Peyer's patch (tissue), 4 donors: ENCODE results near the gene NTRK2. TPM values are rescaled to one million over a fixed set of nuclear protein-coding genes. Genes with fewer than 3 reads are reported as not detected.

Source experiments
- DNase-seq, 3 donors: peaks; one replicate each; pipeline ENCODE4 v3.0.0-alpha.2; 2017 to 2019
- H3K27ac ChIP-seq, 4 donors: fragments of 200-600 bp; sonication (generic); one replicate each; pipeline ENCODE4 v1.5.1; 2016 to 2019
- H3K27me3 ChIP-seq, 2 donors: fragments of 200-600 bp; sonication (generic); one replicate each; pipeline ENCODE4 v1.5.1; 2019
- H3K36me3 ChIP-seq, 3 donors: fragments of 200-600 bp; sonication (generic); one replicate each; pipeline ENCODE4 v1.5.1; 2016 to 2019
- H3K4me1 ChIP-seq, 4 donors: fragments of 200-600 bp; sonication (generic); one replicate each; pipeline ENCODE4 v1.5.1; 2016 to 2019
- H3K4me3 ChIP-seq, 4 donors: fragments of 200-600 bp; sonication (generic); 1 replicate in 3 of 4; 2 replicates in 1 of 4; pipeline ENCODE4 v1.5.1; 2016 to 2019; ENCODE audit warnings: mild to moderate bottlenecking in 1 of 4
- H3K9me3 ChIP-seq, 4 donors: fragments of 200-600 bp; sonication (generic); one replicate each; pipeline ENCODE4 v1.5.1; 2016 to 2019; ENCODE audit warnings: mild to moderate bottlenecking in 1 of 4
- POLR2A ChIP-seq, 2 donors: fragments of 450-650 bp; IDR thresholded peaks; one replicate each; pipeline ENCODE4 v1.5.1; 2017; ENCODE audit warnings: antibody characterized with exemption in 2 of 2, mild to moderate bottlenecking in 2 of 2, moderate library complexity in 2 of 2
- total RNA-seq, 4 donors: library from RNA; depleted of rRNA; stranded (reverse); fragments of >200 nt; gene quantifications; one replicate each; pipeline ENCODE4 v1.1.0, GENCODE V29; 2016
- TF ChIP-seq, protein P1 (sequence below), 6 experiments: fragments of 450-650 bp in 4 of 6; fragments of 200-600 bp in 2 of 6; sonication (generic) in 1 of 6; IDR thresholded peaks; one replicate each; pipeline ENCODE4 v1.5.1; 2017 to 2019; ENCODE audit warnings: antibody characterized with exemption in 6 of 6, mild to moderate bottlenecking in 3 of 6, moderate library complexity in 1 of 6

NTRK2 gene
- total RNA-seq, 4 donors from 2014 or later: 0.35 to 1.7 (median 0.84) TPM

DNA sequence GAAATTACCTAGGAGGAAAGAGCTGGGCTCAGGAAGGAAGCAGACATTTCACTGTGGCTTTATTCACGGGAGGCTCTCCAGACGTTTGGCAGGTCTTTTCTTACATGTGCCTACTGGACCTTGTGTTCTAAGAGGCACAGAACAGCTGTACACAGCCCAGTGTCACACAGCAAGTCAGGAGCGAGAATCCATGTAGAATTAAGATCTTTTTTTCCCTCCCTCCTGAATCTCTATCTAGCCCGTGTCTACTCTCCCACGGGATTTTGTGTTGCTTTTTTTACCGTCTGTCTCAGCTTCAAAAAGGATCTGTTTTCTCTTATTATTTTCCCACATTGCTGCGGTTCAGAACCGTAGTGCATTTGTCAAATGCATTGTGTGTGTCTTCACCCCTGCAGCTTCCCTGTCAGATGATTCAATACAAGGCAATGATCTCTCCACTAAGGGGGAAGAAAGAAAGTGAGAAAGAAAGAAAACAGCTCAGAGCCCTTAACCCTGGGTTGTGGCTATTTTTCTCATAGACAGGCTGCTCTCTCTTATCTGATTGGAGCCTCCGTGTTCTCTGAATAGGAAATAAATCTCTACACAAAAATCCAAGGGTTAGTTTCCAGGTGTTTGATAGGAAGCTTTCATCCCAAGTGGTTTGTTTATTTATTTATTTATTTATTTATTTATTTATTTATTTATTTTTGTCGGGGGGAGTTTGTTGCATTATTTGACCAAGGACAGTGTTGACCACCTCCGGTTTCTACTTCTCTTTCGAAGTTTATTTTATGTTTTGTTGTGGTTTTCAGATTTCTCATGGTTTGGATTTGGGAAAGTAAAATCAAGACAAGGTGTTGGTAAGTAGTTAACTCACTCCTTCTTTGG is 191.0 kb downstream of the NTRK2 start:
- no peak for DNase-seq
- H3K27me3 ChIP-seq: no peaks in the 10 kb centered on the region
- no peak overlapping the region for H3K4me3 ChIP-seq
- H3K4me1 ChIP-seq: no peaks in the 10 kb centered on the region
- no peaks in the 10 kb centered on the region for H3K9me3 ChIP-seq
- H3K27ac ChIP-seq: no peak overlapping the region
- TF ChIP-seq POLR2A (IDR thresholded peaks at IDR 0.05): no peak
- TF ChIP-seq, protein P1, sequence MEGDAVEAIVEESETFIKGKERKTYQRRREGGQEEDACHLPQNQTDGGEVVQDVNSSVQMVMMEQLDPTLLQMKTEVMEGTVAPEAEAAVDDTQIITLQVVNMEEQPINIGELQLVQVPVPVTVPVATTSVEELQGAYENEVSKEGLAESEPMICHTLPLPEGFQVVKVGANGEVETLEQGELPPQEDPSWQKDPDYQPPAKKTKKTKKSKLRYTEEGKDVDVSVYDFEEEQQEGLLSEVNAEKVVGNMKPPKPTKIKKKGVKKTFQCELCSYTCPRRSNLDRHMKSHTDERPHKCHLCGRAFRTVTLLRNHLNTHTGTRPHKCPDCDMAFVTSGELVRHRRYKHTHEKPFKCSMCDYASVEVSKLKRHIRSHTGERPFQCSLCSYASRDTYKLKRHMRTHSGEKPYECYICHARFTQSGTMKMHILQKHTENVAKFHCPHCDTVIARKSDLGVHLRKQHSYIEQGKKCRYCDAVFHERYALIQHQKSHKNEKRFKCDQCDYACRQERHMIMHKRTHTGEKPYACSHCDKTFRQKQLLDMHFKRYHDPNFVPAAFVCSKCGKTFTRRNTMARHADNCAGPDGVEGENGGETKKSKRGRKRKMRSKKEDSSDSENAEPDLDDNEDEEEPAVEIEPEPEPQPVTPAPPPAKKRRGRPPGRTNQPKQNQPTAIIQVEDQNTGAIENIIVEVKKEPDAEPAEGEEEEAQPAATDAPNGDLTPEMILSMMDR (IDR thresholded peaks at IDR 0.05): no peak
- H3K36me3 ChIP-seq: no peaks in the 10 kb centered on the region

DNA sequence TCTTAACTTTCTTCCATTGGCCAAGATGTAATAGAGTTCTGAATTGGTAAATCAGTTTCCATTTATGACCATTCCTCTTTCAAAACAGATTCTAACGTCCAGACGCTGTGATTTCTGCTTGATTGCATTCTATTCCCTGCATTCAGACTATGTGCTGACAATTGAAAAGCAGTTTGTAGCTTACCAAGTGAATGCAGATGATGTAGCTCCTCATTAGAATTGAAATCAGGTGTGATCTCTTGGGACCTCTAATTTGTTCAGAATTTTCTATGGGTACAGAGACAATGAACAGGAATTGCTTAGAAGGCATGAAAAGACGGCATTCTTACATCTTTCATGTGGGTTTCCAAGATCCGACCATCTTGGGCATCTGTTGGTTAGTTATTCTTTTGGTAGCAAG is 191.9 kb downstream of the NTRK2 start:
- Histone ChIP-seq H3K4me1 (no peaks in the 10 kb centered on the region), H3K27me3 (no peaks in the 10 kb centered on the region), H3K9me3 (no peaks in the 10 kb centered on the region), H3K4me3 (no peak overlapping the region), H3K27ac (no peak overlapping the region), H3K36me3 (no peaks in the 10 kb centered on the region)
- no peak for DNase-seq
- no peak for TF ChIP-seq POLR2A (IDR thresholded peaks at IDR 0.05)
- TF ChIP-seq, protein P1 (IDR thresholded peaks at IDR 0.05): no peak

DNA sequence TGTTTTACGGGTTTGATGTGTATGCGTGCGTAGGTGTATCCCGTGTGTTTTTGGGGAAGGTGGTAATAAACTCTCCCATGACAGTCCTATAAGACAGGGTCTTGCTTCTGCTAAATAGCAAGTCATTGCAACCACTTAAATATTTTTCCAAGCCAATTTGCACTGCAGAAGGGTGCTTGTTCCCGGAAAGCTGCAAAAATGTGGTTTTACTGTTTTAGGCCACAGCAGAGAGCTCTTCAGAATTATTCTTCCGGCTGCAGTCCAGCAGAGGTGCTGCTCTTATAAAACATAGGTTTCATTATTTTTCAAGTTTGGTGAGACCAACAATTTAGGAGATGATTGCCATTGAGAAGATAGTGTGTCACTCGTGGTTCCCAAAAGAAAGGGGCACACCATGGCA is 192.8 kb downstream of the NTRK2 start:
- Histone ChIP-seq H3K27me3 (no peaks in the 10 kb centered on the region), H3K4me1 (no peaks in the 10 kb centered on the region), H3K27ac (no peak overlapping the region), H3K9me3 (no peaks in the 10 kb centered on the region), H3K36me3 (no peaks in the 10 kb centered on the region), H3K4me3 (no peak overlapping the region)
- DNase-seq: no peak
- TF ChIP-seq, protein P1 (IDR thresholded peaks at IDR 0.05): no peak
- TF ChIP-seq POLR2A (IDR thresholded peaks at IDR 0.05): no peak

DNA sequence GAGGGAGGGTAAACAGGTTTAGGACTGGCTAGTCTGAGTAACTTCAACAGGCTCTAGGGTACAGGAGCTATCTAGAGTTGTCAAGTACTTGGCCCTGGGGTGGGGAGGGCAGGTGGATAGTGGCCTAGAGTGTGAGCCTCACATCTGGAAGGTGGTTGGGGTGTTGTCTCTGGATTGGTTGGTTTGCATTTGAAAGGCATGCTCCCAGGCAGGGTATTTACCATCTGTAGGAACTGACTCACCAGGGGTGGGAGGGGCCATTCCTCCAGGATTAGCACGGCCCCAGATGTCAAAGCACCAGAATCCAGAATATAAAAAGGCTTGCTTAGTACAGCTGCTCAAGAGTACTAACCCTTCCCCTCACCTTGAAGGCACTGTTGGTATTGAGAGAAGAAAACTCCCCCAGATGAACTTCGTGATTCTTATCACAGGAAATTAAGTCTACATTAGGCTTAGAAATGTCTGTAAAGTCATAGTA is 193.3 kb downstream of the NTRK2 start:
- Histone ChIP-seq H3K36me3 (no peaks in the 10 kb centered on the region), H3K4me3 (no peak overlapping the region), H3K9me3 (no peaks in the 10 kb centered on the region), H3K27me3 (no peaks in the 10 kb centered on the region), H3K27ac (no peak overlapping the region), H3K4me1 (no peaks in the 10 kb centered on the region)
- TF ChIP-seq, protein P1 (IDR thresholded peaks at IDR 0.05): no peak
- TF ChIP-seq POLR2A (IDR thresholded peaks at IDR 0.05): no peak
- no peak for DNase-seq

DNA sequence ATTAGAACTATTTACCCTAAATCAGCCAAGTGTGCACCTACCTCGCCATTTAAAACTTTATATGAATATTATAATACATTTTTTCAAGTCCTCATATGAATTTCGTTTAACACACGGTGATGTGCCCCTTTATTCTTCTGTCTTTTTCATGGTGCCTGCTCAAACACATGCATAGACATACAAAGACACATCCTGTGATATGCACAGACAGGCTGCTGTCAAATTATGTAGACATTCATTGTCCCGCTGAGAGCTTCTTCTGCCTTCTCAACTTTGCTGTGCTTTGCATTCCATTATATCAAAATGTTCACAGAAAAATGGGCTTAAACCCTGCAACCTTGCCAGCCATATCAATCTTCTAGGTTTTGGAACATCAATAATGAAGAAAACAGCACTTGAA is 193.8 kb downstream of the NTRK2 start:
- H3K36me3 ChIP-seq: no peaks in the 10 kb centered on the region
- no peaks in the 10 kb centered on the region for H3K27me3 ChIP-seq
- TF ChIP-seq, protein P1 (IDR thresholded peaks at IDR 0.05): no peak
- no peak for TF ChIP-seq POLR2A (IDR thresholded peaks at IDR 0.05)
- H3K4me1 ChIP-seq: no peaks in the 10 kb centered on the region
- H3K9me3 ChIP-seq: no peaks in the 10 kb centered on the region
- DNase-seq: no peak
- H3K27ac ChIP-seq: no peak overlapping the region
- no peak overlapping the region for H3K4me3 ChIP-seq
